ENCODE results near the gene TGFB1.

GRCh38 chr19:41307090-41307875 lies 46.4 kb downstream of the TGFB1 start:
- TF ChIP-seq CTCF (optimal IDR thresholded peaks at IDR 0.05 in 1 of 3, IDR thresholded peaks at IDR 0.05 in 1 of 3, conservative IDR thresholded peaks at IDR 0.05 in 1 of 3; ENCODE audit: extremely low read depth in 1 of 3, insufficient read depth in 2 of 3, low read length in 3 of 3) = no peak
- TF ChIP-seq EZH2 (IDR thresholded peaks at IDR 0.05; ENCODE audit: low read length) = no peak
